Lower lobe of right lung (tissue), 2 donors: ENCODE results near the gene C2. TPM values are rescaled to one million over a fixed set of nuclear protein-coding genes. Genes with fewer than 3 reads are reported as not detected.

Source experiments
- ATAC-seq, 2 donors: fragments of 200-7000 bp; cut with Tn5 transposase; one replicate each; pipeline ENCODE4 v1.9.1; 2020 to 2022; ENCODE audit warnings: mild to moderate bottlenecking in 2 of 2, moderate library complexity in 2 of 2
- DNase-seq: peaks from one replicate; pipeline ENCODE4 v3.0.0-alpha.2; 2020
- H3K27ac ChIP-seq: fragments of 200-600 bp; one replicate; pipeline ENCODE4 v1.8.0; 2022
- H3K27me3 ChIP-seq: fragments of 200-600 bp; one replicate; pipeline ENCODE4 v1.8.0; 2022; ENCODE audit warnings: low read depth
- H3K36me3 ChIP-seq: fragments of 200-600 bp; one replicate; pipeline ENCODE4 v1.8.0; 2022; ENCODE audit warnings: mild to moderate bottlenecking
- H3K4me1 ChIP-seq: fragments of 200-600 bp; one replicate; pipeline ENCODE4 v1.8.0; 2022
- H3K4me3 ChIP-seq: fragments of 200-600 bp; one replicate; pipeline ENCODE4 v1.8.0; 2022; ENCODE audit warnings: mild to moderate bottlenecking
- H3K9me3 ChIP-seq: fragments of 200-600 bp; one replicate; pipeline ENCODE4 v1.8.0; 2022
- intact Hi-C: fragments of 100-400 bp; cut with DNase I; formaldehyde crosslinking; loops from one replicate; pipeline ENCODE4 v1.11.0; 2022
- total RNA-seq: library from RNA; stranded (reverse); fragmentation: NEBNext Ultra II Directional; extraction: Animal tissue kit (Norgen Biotek cat#: 25700); gene quantifications from one replicate; pipeline ENCODE4 v1.2.1, GENCODE V29; 2021
- TF ChIP-seq, protein P1 (sequence below): fragments of 200-600 bp; IDR thresholded peaks from one replicate; pipeline ENCODE4 v1.8.0; 2022; ENCODE audit warnings: antibody characterized with exemption, mild to moderate bottlenecking
- donor health status: DM: no; HTN: yes; CAD: no; lungs with severe emphysema.

C2 gene
- total RNA-seq, 1 donor from 2014 or later = 311 TPM

DNA sequence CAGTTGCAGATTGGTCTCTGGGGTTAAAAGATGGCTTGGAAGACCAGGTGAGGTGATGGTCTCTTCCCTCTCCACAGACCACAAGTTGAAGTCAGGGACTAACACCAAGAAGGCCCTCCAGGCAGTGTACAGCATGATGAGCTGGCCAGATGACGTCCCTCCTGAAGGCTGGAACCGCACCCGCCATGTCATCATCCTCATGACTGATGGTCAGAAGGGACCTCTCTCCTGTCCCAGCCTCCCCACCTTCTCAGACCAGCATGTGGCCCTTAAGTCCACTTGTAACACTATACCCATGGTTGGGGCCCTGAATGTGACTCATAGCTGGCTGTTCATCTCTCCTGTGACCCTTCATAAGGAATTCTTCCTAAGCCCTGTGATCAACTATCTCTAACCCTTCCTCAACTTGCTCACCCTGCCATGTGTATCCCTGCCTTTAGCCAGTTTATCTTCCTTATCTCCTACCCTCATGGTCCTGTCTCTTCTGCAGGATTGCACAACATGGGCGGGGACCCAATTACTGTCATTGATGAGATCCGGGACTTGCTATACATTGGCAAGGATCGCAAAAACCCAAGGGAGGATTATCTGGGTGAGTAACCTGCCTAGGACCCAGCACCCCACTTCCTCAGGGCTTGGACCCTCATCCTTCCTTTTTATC is 21.4 kb downstream of the C2 start:
- TF ChIP-seq, protein P1, sequence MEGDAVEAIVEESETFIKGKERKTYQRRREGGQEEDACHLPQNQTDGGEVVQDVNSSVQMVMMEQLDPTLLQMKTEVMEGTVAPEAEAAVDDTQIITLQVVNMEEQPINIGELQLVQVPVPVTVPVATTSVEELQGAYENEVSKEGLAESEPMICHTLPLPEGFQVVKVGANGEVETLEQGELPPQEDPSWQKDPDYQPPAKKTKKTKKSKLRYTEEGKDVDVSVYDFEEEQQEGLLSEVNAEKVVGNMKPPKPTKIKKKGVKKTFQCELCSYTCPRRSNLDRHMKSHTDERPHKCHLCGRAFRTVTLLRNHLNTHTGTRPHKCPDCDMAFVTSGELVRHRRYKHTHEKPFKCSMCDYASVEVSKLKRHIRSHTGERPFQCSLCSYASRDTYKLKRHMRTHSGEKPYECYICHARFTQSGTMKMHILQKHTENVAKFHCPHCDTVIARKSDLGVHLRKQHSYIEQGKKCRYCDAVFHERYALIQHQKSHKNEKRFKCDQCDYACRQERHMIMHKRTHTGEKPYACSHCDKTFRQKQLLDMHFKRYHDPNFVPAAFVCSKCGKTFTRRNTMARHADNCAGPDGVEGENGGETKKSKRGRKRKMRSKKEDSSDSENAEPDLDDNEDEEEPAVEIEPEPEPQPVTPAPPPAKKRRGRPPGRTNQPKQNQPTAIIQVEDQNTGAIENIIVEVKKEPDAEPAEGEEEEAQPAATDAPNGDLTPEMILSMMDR = no peak
- Histone ChIP-seq H3K4me3 (no peak overlapping the region), H3K27me3 (no peaks in the 10 kb centered on the region), H3K9me3 (no peaks in the 10 kb centered on the region), H3K27ac (no peak overlapping the region), H3K4me1 (peaks cover 20% of the 10 kb centered on the region), H3K36me3 (peaks cover 59% of the 10 kb centered on the region)
- DNase-seq = no peak
- intact Hi-C loops = no loop called here
- no peak for ATAC-seq

DNA sequence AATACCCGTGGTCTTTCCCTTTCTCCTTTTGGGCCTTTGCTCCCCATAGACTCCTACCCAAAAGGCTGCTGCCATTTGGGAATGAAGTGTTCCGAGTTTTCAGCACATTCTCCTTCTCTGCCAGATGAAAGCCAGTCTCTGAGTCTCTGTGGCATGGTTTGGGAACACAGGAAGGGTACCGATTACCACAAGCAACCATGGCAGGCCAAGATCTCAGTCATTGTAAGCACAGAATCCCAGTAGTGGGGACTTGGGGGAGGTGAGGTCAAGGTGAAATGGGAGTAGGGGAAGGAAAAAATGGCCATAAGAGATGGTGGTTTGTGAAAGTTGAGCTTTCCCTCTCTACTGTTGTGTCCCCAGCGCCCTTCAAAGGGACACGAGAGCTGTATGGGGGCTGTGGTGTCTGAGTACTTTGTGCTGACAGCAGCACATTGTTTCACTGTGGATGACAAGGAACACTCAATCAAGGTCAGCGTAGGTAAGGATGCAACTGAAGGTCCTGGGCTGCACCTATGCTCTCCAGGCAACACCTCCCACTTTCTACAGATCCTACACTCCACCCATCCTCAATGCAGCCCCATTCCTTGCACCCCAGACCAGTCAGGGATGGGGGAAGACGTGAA is 22.5 kb downstream of the C2 start:
- DNase-seq (no peak), ATAC-seq (no peak)
- intact Hi-C loops = no loop called here
- Histone ChIP-seq H3K9me3 (no peaks in the 10 kb centered on the region), H3K4me3 (no peak overlapping the region), H3K4me1 (peaks cover 16% of the 10 kb centered on the region), H3K27me3 (no peaks in the 10 kb centered on the region), H3K36me3 (peaks cover 61% of the 10 kb centered on the region), H3K27ac (no peak overlapping the region)
- TF ChIP-seq, protein P1 = no peak

DNA sequence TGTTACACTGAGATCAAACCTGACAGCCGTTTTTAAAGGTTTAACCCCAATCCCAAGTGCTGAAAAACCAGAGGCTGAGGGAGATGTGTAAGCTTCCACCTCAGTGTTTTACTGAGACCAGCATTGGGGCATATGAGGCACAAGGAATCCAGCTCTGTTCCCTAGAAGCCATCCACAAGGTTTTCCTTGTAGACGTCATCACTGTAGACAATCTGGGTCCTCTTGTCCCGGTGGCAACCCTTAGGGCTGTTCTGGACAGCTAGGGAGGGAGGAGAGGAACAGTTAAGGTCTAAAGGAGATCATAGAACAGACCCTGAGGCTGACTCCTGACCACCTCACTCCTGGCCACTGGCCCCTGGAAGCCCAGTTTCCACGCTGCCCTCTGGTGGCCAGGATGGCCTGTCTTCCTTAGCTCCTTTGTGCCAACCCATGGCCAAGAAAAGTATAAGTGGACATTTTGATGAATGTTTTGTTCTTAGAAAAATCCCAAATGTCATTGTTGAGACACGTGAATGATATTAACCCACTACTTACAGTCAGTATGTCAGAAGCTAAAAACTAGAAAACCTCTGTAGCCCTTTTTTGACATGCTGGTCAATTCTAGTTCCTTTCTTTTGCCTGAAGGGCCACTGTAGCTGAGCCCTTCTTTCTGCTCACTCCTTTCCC is 24.8 kb downstream of the C2 start:
- Histone ChIP-seq H3K9me3 (no peaks in the 10 kb centered on the region), H3K4me1 (peaks cover 2% of the 10 kb centered on the region), H3K4me3 (no peak overlapping the region), H3K36me3 (peaks cover 81% of the 10 kb centered on the region), H3K27me3 (no peaks in the 10 kb centered on the region), H3K27ac (peak overlapping the region; percentile 46)
- peak; percentile 76 to 84 for ATAC-seq
- intact Hi-C loops = no loop called here
- TF ChIP-seq, protein P1 = peak; percentile 76
- peak; percentile 81 for DNase-seq

DNA sequence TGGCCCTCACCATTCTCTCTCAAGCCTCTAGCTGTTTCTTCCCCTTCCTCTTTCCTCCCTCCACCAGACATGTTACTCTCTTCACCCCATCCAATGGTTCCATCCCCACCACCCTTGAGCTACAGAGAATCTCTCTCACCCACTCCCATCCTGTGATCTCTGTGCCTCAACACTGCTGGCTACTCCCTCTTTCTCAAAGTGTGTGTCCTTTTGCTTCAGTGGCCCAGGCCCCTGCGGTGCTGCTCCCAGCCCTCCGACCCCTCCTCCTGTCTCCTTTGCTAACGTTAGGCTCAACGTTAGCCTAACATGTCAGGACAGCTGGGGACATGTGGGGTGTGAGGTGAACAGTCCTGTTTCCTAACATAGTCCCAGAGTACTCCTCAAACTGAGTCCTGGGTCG is 25.4 kb downstream of the C2 start:
- peaks cover 76% of the 10 kb centered on the region for H3K36me3 ChIP-seq
- TF ChIP-seq, protein P1 = no peak
- H3K4me3 ChIP-seq = no peak overlapping the region
- peaks cover 8% of the 10 kb centered on the region for H3K4me1 ChIP-seq
- ATAC-seq (no peak), DNase-seq (no peak)
- intact Hi-C loops = no loop called here
- H3K27me3 ChIP-seq = no peaks in the 10 kb centered on the region
- no peaks in the 10 kb centered on the region for H3K9me3 ChIP-seq
- H3K27ac ChIP-seq = no peak overlapping the region

DNA sequence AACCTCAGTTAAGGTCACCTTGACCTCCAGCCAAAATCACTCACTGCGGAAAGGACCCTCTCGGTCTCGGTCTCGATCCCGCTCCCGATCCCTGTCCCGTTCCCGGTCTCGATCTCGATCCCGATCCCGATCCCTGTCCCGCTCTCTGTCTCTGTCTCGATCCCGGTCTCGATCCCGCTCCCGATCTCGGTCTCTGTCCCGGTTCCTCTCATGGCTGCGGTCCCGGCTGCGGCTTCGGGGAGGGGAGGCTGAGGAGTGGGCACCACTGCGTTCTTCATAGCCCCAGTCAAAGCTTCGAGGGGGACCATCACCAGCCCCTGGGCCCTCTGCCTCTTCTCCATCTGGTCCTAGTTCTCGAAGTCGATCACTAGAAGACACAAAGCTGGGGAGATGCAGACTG is 27.0 kb downstream of the C2 start:
- peaks cover 73% of the 10 kb centered on the region for H3K36me3 ChIP-seq

More for the DNA sequence above, 27.0 kb downstream of the C2 start:
- TF ChIP-seq, protein P1 = no peak
- H3K27ac ChIP-seq = no peak overlapping the region
- intact Hi-C loops = no loop called here
- no peak for DNase-seq
- no peak overlapping the region for H3K4me3 ChIP-seq
- no peak for ATAC-seq
- no peaks in the 10 kb centered on the region for H3K9me3 ChIP-seq
- H3K27me3 ChIP-seq = no peaks in the 10 kb centered on the region
- H3K4me1 ChIP-seq = peaks cover 17% of the 10 kb centered on the region
